Esophagus muscularis mucosa (tissue), 4 donors: Measurements from ENCODE around the gene BICD1. TPM values are rescaled to one million over a fixed set of nuclear protein-coding genes. Genes with fewer than 3 reads are reported as not detected.

Experiments used
- DNase-seq: peaks from one replicate; pipeline ENCODE4 v3.0.0-alpha.2; 2017; ENCODE audit errors: extremely low spot score
- H3K27ac ChIP-seq, 4 donors: fragments of 200-600 bp; sonication (generic); replicated peaks in 1 of 4; 1 replicate in 3 of 4; 2 replicates in 1 of 4; pipeline ENCODE4 v1.5.1; 2016 to 2019; ENCODE audit warnings: mild to moderate bottlenecking in 1 of 4
- H3K27me3 ChIP-seq, 4 donors: fragments of 200-600 bp; sonication (generic); one replicate each; pipeline versions ENCODE4 v1.5.1 to v1.6.0; 2016 to 2019
- H3K36me3 ChIP-seq, 4 donors: fragments of 200-600 bp; sonication (generic); one replicate each; pipeline ENCODE4 v1.5.1; 2016 to 2019
- H3K4me1 ChIP-seq, 4 donors: fragments of 200-600 bp; sonication (generic); one replicate each; pipeline ENCODE4 v1.5.1; 2016 to 2019
- H3K4me3 ChIP-seq, 4 donors: fragments of 200-600 bp; sonication (generic); 1 replicate in 2 of 4; 2 replicates in 2 of 4; pipeline ENCODE4 v1.5.1; 2016 to 2019; ENCODE audit warnings: mild to moderate bottlenecking in 4 of 4, moderate library complexity in 1 of 4
- H3K9me3 ChIP-seq, 4 donors: fragments of 200-600 bp; sonication (generic); 1 replicate in 3 of 4; 2 replicates in 1 of 4; pipeline ENCODE4 v1.5.1; 2016 to 2019
- EP300 ChIP-seq: sonication (generic); formaldehyde crosslinking; IDR thresholded peaks from one replicate; pipeline ENCODE4 v1.6.1; 2017; ENCODE audit warnings: antibody characterized with exemption
- POLR2A ChIP-seq: fragments of 450-650 bp; IDR thresholded peaks from one replicate; pipeline ENCODE4 v1.6.1; 2017; ENCODE audit warnings: antibody characterized with exemption, moderate library complexity, mild to moderate bottlenecking, low read depth
- POLR2AphosphoS5 ChIP-seq, 2 donors: sonication (generic); formaldehyde crosslinking; IDR thresholded peaks; one replicate each; pipeline ENCODE4 v1.6.1; 2017; ENCODE audit warnings: antibody characterized with exemption in 2 of 2
- WGBS: methylation state at CpG from one replicate; pipeline ENCODE4 v1.1.5; 2018; 5-methylcytosine and 5-hydroxymethylcytosine counted together
- intact Hi-C: fragments of 100-400 bp; cut with DNase I; formaldehyde crosslinking; loops from one replicate; pipeline ENCODE4 v1.15.1; 2023
- total RNA-seq, 4 donors: library from RNA; depleted of rRNA; stranded (reverse); fragments of >200 nt; gene quantifications; one replicate each; pipeline versions ENCODE4 v1.1.0 to v1.2.1, GENCODE V29; 2016
- TF ChIP-seq, protein P1 (sequence below), 3 experiments: fragments of 200-600 bp in 2 of 3; fragments of 450-650 bp in 1 of 3; sonication (generic) in 2 of 3; IDR thresholded peaks; one replicate each; pipeline ENCODE4 v1.5.1; 2017 to 2019; ENCODE audit warnings: antibody characterized with exemption in 3 of 3, mild to moderate bottlenecking in 2 of 3, moderate library complexity in 1 of 3

The BICD1 gene
- total RNA-seq, 4 donors from 2014 or later = 6.8 to 14.1 (median 10.2) TPM

DNA sequence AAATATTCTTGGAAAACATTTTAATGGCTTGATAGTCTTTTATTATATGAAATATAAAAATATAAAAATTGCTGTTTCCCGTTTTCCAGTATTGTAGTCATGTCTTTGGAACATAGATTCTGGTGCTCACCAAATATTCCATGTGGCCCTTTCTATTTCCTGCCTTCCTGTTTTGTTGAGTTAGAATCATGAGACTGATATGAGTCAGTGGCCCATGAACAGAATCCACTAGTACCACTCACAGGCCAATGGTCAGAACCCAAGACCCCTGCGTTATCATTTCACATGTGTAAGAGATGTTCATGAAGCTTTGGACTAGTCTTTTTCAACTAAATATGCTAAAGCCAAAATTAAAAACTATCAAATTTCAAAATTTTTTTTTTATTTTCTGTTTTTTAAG lies 56.9 kb downstream of the BICD1 start:
- Histone ChIP-seq H3K27ac (no peak overlapping the region), H3K9me3 (no peaks in the 10 kb centered on the region), H3K27me3 (no peaks in the 10 kb centered on the region), H3K4me1 (peaks cover 0 to 15% (median 10%) of the 10 kb centered on the region in 4 donors), H3K4me3 (no peak overlapping the region), H3K36me3 (no peaks in the 10 kb centered on the region)
- no peak for DNase-seq
- no peak for TF ChIP-seq POLR2A
- TF ChIP-seq, protein P1, sequence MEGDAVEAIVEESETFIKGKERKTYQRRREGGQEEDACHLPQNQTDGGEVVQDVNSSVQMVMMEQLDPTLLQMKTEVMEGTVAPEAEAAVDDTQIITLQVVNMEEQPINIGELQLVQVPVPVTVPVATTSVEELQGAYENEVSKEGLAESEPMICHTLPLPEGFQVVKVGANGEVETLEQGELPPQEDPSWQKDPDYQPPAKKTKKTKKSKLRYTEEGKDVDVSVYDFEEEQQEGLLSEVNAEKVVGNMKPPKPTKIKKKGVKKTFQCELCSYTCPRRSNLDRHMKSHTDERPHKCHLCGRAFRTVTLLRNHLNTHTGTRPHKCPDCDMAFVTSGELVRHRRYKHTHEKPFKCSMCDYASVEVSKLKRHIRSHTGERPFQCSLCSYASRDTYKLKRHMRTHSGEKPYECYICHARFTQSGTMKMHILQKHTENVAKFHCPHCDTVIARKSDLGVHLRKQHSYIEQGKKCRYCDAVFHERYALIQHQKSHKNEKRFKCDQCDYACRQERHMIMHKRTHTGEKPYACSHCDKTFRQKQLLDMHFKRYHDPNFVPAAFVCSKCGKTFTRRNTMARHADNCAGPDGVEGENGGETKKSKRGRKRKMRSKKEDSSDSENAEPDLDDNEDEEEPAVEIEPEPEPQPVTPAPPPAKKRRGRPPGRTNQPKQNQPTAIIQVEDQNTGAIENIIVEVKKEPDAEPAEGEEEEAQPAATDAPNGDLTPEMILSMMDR (IDR thresholded peaks at IDR 0.05) = no peak
- no peak for TF ChIP-seq EP300
- no peak for TF ChIP-seq POLR2AphosphoS5 (IDR thresholded peaks at IDR 0.05)
- intact Hi-C loops = no loop called here
- 97% methylated on average over 2 of the region's 2 CpGs for WGBS

DNA sequence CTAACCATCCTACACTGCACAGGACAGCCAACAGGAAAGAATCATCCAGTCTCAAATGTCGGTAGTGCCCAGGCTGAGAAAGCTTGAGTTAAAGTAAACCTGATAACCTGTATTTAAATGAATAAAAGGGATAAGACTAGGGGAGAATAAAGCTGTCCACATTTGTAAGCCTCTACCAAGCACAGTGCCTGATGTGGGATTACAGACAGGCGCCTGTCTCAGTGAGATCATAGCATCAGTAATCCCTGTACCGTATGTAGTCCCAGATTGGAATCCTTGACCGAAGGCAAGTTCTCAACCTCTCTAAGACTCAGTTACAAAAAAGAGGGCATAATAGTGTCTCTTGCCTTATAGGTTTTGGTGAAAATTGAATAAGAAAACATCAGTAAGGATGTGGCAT lies 59.9 kb downstream of the BICD1 start:
- Histone ChIP-seq H3K27me3 (no peaks in the 10 kb centered on the region), H3K4me3 (no peak overlapping the region), H3K27ac (no peak overlapping the region), H3K36me3 (no peaks in the 10 kb centered on the region), H3K4me1 (no peaks in the 10 kb centered on the region), H3K9me3 (no peaks in the 10 kb centered on the region)
- TF ChIP-seq, protein P1 (IDR thresholded peaks at IDR 0.05) = no peak
- no peak for TF ChIP-seq POLR2AphosphoS5 (IDR thresholded peaks at IDR 0.05)
- no peak for TF ChIP-seq POLR2A
- no peak for TF ChIP-seq EP300
- WGBS = 96% methylated on average over 4 of the region's 4 CpGs
- no peak for DNase-seq
- intact Hi-C loops = no loop called here

GRCh38 chr12:32170437-32170998 lies 63.9 kb downstream of the BICD1 start:
- Histone ChIP-seq H3K27ac (no peak overlapping the region), H3K27me3 (no peaks in the 10 kb centered on the region), H3K4me3 (no peak overlapping the region), H3K36me3 (no peaks in the 10 kb centered on the region), H3K4me1 (no peaks in the 10 kb centered on the region), H3K9me3 (no peaks in the 10 kb centered on the region)
- WGBS = 89% methylated on average over 6 of the region's 6 CpGs
- intact Hi-C loops = no loop called here
- TF ChIP-seq, protein P1 (IDR thresholded peaks at IDR 0.05) = no peak
- no peak for TF ChIP-seq EP300
- no peak for TF ChIP-seq POLR2AphosphoS5 (IDR thresholded peaks at IDR 0.05)
- TF ChIP-seq POLR2A = no peak
- DNase-seq = no peak

- Histone ChIP-seq H3K27ac (no peak overlapping the region), H3K4me1 (no peaks in the 10 kb centered on the region), H3K4me3 (no peak overlapping the region), H3K9me3 (no peaks in the 10 kb centered on the region), H3K27me3 (no peaks in the 10 kb centered on the region), H3K36me3 (no peaks in the 10 kb centered on the region)
- DNase-seq = no peak
- 79% methylated on average over 7 of the region's 7 CpGs for WGBS
- intact Hi-C loops = no loop called here
- TF ChIP-seq, protein P1 (IDR thresholded peaks at IDR 0.05) = no peak
- TF ChIP-seq POLR2A (no peak), POLR2AphosphoS5 (IDR thresholded peaks at IDR 0.05) (no peak), EP300 (no peak)
Measured at GRCh38 chr12:32171211-32171610, 64.6 kb downstream of the BICD1 start.

DNA sequence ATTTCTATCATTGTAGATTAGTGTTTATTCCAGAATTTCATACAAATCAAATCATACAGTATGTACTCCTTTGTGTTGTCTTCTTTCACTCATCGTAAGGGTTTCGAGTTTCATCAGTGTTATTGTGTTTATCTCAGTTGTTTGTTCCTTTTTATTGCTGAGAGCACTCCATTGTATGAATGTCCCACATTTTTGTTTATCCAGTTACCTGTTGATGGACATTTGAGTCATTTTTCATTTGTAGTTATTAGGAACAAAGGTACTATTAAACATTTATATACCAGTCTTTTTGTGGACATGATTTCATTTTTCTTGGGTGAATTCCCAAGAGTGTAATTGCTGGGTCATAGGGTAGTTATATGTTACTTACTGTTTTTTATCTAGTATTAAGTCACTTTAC lies 70.0 kb downstream of the BICD1 start:
- WGBS = 98% methylated on average over 2 of the region's 2 CpGs
- H3K27ac ChIP-seq = no peak overlapping the region
- no peak overlapping the region for H3K4me3 ChIP-seq
- H3K36me3 ChIP-seq = no peaks in the 10 kb centered on the region
- intact Hi-C loops = no loop called here
- H3K4me1 ChIP-seq = peaks cover 0 to 6% (median 0%) of the 10 kb centered on the region in 4 donors
- TF ChIP-seq, protein P1 (IDR thresholded peaks at IDR 0.05) = no peak
- TF ChIP-seq POLR2AphosphoS5 (IDR thresholded peaks at IDR 0.05) (no peak), EP300 (no peak), POLR2A (no peak)
- no peaks in the 10 kb centered on the region for H3K9me3 ChIP-seq
- H3K27me3 ChIP-seq = no peaks in the 10 kb centered on the region
- DNase-seq = no peak
